ENCODE data around the gene GALNT5.
"Not testable (repeated sequence)": the region's sequence is repeated elsewhere in the genome, so short reads cannot be mapped to it uniquely, and the experiment has no call there.

DNA sequence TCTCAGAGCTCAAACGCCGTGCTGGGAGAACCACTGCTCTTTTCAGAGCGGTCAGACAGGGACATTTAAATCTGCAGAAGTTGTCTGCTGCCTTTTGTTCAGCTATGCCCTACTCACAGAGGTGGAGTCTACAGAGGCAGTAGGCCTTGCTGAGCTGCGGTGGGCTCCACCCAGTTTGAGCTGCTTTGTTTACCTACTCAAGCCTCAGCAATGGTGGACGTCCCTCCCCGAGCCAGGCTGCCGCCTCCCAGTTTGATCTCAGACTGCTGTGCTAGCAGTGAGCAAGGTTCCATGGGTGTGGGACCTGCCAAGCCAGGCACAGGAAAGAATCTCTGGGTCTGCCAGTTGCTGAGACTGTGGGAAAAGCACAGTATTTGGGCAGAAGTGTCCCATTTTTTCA lies 21.8 kb downstream of the GALNT5 start:
- TF ChIP-seq, protein P1, sequence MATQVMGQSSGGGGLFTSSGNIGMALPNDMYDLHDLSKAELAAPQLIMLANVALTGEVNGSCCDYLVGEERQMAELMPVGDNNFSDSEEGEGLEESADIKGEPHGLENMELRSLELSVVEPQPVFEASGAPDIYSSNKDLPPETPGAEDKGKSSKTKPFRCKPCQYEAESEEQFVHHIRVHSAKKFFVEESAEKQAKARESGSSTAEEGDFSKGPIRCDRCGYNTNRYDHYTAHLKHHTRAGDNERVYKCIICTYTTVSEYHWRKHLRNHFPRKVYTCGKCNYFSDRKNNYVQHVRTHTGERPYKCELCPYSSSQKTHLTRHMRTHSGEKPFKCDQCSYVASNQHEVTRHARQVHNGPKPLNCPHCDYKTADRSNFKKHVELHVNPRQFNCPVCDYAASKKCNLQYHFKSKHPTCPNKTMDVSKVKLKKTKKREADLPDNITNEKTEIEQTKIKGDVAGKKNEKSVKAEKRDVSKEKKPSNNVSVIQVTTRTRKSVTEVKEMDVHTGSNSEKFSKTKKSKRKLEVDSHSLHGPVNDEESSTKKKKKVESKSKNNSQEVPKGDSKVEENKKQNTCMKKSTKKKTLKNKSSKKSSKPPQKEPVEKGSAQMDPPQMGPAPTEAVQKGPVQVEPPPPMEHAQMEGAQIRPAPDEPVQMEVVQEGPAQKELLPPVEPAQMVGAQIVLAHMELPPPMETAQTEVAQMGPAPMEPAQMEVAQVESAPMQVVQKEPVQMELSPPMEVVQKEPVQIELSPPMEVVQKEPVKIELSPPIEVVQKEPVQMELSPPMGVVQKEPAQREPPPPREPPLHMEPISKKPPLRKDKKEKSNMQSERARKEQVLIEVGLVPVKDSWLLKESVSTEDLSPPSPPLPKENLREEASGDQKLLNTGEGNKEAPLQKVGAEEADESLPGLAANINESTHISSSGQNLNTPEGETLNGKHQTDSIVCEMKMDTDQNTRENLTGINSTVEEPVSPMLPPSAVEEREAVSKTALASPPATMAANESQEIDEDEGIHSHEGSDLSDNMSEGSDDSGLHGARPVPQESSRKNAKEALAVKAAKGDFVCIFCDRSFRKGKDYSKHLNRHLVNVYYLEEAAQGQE (IDR thresholded peaks at IDR 0.05; ENCODE audit: insufficient read depth in 1 of 2, low read depth in 2 of 2, low read length in 1 of 2), result not testable (repeated sequence)
- TF ChIP-seq, protein P2, sequence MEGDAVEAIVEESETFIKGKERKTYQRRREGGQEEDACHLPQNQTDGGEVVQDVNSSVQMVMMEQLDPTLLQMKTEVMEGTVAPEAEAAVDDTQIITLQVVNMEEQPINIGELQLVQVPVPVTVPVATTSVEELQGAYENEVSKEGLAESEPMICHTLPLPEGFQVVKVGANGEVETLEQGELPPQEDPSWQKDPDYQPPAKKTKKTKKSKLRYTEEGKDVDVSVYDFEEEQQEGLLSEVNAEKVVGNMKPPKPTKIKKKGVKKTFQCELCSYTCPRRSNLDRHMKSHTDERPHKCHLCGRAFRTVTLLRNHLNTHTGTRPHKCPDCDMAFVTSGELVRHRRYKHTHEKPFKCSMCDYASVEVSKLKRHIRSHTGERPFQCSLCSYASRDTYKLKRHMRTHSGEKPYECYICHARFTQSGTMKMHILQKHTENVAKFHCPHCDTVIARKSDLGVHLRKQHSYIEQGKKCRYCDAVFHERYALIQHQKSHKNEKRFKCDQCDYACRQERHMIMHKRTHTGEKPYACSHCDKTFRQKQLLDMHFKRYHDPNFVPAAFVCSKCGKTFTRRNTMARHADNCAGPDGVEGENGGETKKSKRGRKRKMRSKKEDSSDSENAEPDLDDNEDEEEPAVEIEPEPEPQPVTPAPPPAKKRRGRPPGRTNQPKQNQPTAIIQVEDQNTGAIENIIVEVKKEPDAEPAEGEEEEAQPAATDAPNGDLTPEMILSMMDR (IDR thresholded peaks at IDR 0.05), result not testable (repeated sequence)
- not testable (repeated sequence) for TF ChIP-seq TCF7L2, POLR2AphosphoS5 (IDR thresholded peaks at IDR 0.05; ENCODE audit: low read depth, low read length)

All from Panc1 (cell line).